Effector memory CD8-positive, alpha-beta T cell (primary cell): ENCODE data around the gene NPIPB12.
"Not testable (repeated sequence)": the region's sequence is repeated elsewhere in the genome, so short reads cannot be mapped to it uniquely, and the experiment has no call there.

ENCODE experiments used
- ATAC-seq: fragments of 150-1000 bp; cut with Tn5 transposase; replicated peaks from 2 replicates; pipeline ENCODE4 v1.10.0; 2021; ENCODE audit warnings: mild to moderate bottlenecking, moderate library complexity
- DNase-seq, 3 experiments: peaks; one replicate each; pipeline ENCODE4 v3.0.0; 2021
- H3K27ac Mint-ChIP-seq, 2 donors: one replicate each; pipeline ENCODE4 v1.8.0; 2022; ENCODE audit warnings: mild to moderate bottlenecking in 2 of 2, mixed read lengths in 2 of 2, moderate library complexity in 2 of 2
- H3K27me3 Mint-ChIP-seq, 2 donors: one replicate each; pipeline ENCODE4 v1.8.0; 2022; ENCODE audit warnings: mixed read lengths in 2 of 2
- H3K36me3 Mint-ChIP-seq: one replicate; pipeline ENCODE4 v1.8.0; 2022; ENCODE audit warnings: mild to moderate bottlenecking, moderate library complexity, mixed read lengths; ENCODE audit not compliant: insufficient read depth
- H3K4me1 Mint-ChIP-seq, 2 donors: one replicate each; pipeline ENCODE4 v1.8.0; 2022; ENCODE audit warnings: low read depth in 2 of 2, mixed read lengths in 2 of 2
- H3K4me3 Mint-ChIP-seq, 2 donors: one replicate each; pipeline ENCODE4 v1.8.0; 2022; ENCODE audit warnings: mild to moderate bottlenecking in 2 of 2, mixed read lengths in 2 of 2, moderate library complexity in 2 of 2
- H3K9me3 Mint-ChIP-seq, 2 donors: one replicate each; pipeline ENCODE4 v1.8.0; 2022; ENCODE audit warnings: mixed read lengths in 2 of 2

The NPIPB12 gene

GRCh38 chr16:29453754-29454153 is 52.5 kb downstream of the NPIPB12 start:
- not testable (repeated sequence) for H3K27ac Mint-ChIP-seq, H3K36me3 Mint-ChIP-seq, H3K9me3 Mint-ChIP-seq, H3K27me3 Mint-ChIP-seq, H3K4me1 Mint-ChIP-seq, DNase-seq, H3K4me3 Mint-ChIP-seq
- ATAC-seq, result peak; percentile 8
